Astrocyte of the cerebellum (primary cell): ENCODE results near the gene TMEM140.

Experiments
- DNase-seq: peaks from one replicate; pipeline ENCODE4 v3.0.0-alpha.2; 2011; ENCODE audit warnings: low read depth
- H3K4me3 ChIP-seq: 2 replicates; pipeline ENCODE4 v1.5.1; 2011; ENCODE audit warnings: mild to moderate bottlenecking, low read depth, low read length, moderate library complexity
- in situ Hi-C: cut with HindIII; loops from 2 replicates; pipeline ENCODE4 v1.10.0; 2017; ENCODE audit warnings: low sequenced_read_pairs
- TF ChIP-seq, protein P1 (sequence below): IDR thresholded peaks from 2 replicates; pipeline ENCODE4 v1.5.1; 2012; ENCODE audit warnings: low read length, low read depth, moderate library complexity, mild to moderate bottlenecking; ENCODE audit errors: missing control alignments

Gene TMEM140

DNA sequence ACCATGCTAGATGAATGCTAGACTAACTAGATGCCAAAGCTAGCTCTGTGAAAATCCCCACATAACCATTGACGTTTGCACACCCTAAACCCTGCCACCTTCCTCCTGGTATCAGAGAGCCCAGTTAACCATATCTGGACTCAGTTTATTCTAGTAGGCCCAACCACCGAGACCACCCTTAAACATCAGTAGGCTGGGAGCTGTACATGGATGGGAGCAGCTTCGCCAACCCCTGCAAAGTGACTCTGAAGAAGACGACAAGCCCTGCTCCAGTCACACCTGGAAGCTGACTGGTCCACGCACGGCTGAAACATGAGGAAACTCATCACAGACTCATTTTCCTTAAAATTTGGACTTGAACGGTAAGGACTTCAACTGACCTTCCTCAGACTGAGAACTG is 27.1 kb downstream of the TMEM140 start:
- in situ Hi-C loops: no loop called here
- TF ChIP-seq, protein P1, sequence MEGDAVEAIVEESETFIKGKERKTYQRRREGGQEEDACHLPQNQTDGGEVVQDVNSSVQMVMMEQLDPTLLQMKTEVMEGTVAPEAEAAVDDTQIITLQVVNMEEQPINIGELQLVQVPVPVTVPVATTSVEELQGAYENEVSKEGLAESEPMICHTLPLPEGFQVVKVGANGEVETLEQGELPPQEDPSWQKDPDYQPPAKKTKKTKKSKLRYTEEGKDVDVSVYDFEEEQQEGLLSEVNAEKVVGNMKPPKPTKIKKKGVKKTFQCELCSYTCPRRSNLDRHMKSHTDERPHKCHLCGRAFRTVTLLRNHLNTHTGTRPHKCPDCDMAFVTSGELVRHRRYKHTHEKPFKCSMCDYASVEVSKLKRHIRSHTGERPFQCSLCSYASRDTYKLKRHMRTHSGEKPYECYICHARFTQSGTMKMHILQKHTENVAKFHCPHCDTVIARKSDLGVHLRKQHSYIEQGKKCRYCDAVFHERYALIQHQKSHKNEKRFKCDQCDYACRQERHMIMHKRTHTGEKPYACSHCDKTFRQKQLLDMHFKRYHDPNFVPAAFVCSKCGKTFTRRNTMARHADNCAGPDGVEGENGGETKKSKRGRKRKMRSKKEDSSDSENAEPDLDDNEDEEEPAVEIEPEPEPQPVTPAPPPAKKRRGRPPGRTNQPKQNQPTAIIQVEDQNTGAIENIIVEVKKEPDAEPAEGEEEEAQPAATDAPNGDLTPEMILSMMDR: no peak
- no peak for DNase-seq
- no peak overlapping the region for H3K4me3 ChIP-seq

DNA sequence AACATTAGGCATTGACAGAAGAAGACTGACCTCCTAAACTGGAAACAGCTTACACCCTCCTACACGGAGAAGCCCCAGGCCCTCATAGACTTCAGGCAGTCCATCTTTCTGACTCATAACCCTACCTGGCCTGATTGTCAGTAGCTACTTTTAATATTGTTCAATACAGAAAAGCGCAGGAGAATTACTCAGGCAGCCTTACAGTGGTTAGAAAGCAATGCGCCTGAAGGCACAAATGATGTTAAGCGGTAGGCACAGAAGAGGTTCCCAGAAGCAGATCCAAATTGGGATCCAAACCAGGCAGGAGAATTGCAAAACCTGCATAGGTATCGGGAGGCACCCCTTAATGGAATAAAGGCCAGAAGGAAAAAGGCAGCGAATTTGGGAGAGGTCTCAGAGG is 28.1 kb downstream of the TMEM140 start:
- no peak for DNase-seq
- in situ Hi-C loops: no loop called here
- no peak overlapping the region for H3K4me3 ChIP-seq
- TF ChIP-seq, protein P1: no peak

DNA sequence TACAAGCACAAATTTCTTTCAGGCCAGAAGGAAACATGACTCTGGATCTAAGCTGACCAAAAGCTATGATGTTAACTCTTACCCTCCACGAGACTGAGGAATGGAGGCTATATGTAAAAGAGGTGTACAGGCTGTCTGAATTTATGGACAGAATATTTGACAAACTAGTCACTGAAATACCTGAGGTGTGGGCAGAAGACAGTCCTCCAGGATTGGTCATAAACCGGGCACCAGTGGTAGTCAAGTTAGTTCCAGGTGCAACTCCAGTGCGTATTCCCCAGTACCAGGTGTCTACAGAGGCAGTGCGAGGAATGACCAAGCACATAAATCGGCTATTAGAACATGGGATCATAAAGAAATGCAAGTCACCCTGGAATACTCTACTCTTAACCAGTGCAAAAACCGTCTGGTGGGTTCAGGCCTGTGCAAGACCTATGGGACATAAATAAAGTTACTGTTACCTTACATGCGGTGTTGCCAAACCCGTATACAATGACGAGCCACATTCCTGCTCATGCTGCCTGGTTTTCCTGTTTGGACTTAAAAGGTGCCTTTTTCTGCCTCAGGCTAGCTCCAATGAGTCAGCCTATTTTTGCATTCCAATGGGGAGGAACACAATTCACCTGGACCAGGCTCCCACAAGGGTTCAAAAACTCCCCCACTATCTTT is 29.3 kb downstream of the TMEM140 start:
- in situ Hi-C loops: no loop called here
- no peak for DNase-seq
- TF ChIP-seq, protein P1: no peak
- H3K4me3 ChIP-seq: no peak overlapping the region

DNA sequence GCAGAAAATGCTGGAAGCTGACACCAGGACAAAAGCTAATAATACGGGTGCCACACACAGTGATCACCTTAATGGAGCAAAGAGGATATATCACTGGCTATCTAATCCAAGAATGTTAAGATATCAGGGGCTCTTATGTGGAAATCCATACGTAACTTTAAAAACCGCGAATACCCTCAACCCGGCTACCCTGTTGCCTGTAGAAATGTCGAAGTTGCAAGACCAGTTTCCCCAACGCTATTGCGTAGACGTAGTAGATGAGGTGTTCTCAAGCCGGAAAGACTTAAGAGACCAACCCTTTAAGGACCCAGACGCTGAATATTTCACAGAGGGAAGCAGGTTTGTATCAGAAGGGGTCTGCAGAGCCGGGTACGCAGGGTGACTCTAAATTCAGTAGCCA is 30.5 kb downstream of the TMEM140 start:
- in situ Hi-C loops: no loop called here
- DNase-seq: no peak
- H3K4me3 ChIP-seq: no peak overlapping the region
- TF ChIP-seq, protein P1: no peak

DNA sequence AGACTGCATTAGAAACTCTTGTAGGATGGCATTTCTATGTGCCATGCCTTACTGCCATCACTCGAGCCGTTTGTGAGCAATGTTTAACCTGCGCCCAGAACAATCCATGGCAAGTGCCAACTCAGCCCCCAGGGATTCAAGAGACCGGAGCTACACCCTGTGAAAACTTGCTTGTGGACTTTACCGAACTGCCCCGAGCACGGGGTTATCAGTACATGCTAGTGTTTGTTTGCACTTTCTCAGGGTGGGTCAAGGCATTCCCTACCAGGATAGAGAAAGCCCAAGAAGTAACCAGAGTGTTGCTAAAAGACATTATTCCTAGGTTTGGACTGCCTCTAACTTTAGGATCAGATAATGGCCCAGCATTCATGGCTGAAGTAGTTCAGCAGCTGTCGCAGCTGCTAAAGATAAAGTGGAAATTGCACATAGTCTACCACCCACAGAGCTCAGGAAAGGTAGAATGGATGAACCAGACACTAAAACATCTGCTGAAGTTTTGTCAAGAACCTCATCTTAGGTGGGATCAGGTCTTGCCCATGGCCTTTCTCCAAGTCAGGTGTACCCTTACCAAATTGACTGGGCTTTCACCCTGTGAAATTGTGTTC is 31.6 kb downstream of the TMEM140 start:
- in situ Hi-C loops: no loop called here
- TF ChIP-seq, protein P1: no peak
- no peak for DNase-seq
- H3K4me3 ChIP-seq: no peak overlapping the region

DNA sequence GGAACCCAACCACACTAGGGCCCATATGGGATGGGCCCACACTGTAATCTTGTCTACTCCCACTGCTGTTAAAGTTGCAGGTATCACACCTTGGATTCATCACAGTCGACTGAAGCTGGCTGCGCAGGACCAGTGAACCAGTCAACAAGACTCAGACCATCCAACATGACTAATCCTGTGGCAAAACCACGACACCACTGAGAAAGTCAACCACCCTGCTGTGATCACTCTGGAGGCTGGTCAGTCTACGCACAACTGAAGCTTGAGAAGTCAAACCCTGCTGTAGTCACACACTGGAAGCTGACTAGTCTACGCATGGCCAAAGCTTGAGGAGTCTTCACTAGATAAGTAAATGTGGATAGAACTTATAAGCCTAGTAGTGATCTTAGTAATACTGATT is 32.2 kb downstream of the TMEM140 start:
- no peak overlapping the region for H3K4me3 ChIP-seq
- no peak for DNase-seq
- TF ChIP-seq, protein P1: no peak
- in situ Hi-C loops: no loop called here
